SH-SY5Y (cell line): ENCODE results near the gene HLF.

Experiments
- GATA2 ChIP-seq: IDR thresholded peaks from 2 replicates; pipeline ENCODE4 v1.6.1; 2011; ENCODE audit warnings: mild to moderate bottlenecking, low read depth, low read length
- GATA3 ChIP-seq: IDR thresholded peaks from 2 replicates; pipeline ENCODE4 v1.6.1; 2011; ENCODE audit warnings: low read depth, mild to moderate bottlenecking, low read length, moderate library complexity

The HLF gene

GRCh38 chr17:55264645-55265298 lies at the start of gene HLF:
HLF (plus strand) TSS chr17:55264960; CDS start chr17:55265485, 525 bp downstream.
- peak; percentile 27; the same call in 1 of the 2 replicates for TF ChIP-seq GATA2
- no peak for TF ChIP-seq GATA3

- TF ChIP-seq GATA2 (no peak), GATA3 (no peak)
These were observed 49.0 kb upstream of the HLF start for GRCh38 chr17:55215711-55216110.

- TF ChIP-seq GATA3 (no peak), GATA2 (no peak)
These were observed 47.9 kb upstream of the HLF start for GRCh38 chr17:55216888-55217287.

GRCh38 chr17:55219459-55219858 lies 45.3 kb upstream of the HLF start:
- no peak for TF ChIP-seq GATA2
- TF ChIP-seq GATA3, result no peak

GRCh38 chr17:55219934-55220333 lies 44.8 kb upstream of the HLF start:
- no peak for TF ChIP-seq GATA3
- TF ChIP-seq GATA2, result no peak

- TF ChIP-seq GATA3 (no peak), GATA2 (no peak)
These were observed 41.2 kb upstream of the HLF start for GRCh38 chr17:55223524-55223923.

GRCh38 chr17:55224746-55225145 lies 40.0 kb upstream of the HLF start:
- no peak for TF ChIP-seq GATA2
- TF ChIP-seq GATA3, result no peak

GRCh38 chr17:55225237-55225636 lies 39.5 kb upstream of the HLF start:
- TF ChIP-seq GATA3, result no peak

- TF ChIP-seq GATA3, result no peak
- TF ChIP-seq GATA2, result no peak
These were observed 36.0 kb upstream of the HLF start for GRCh38 chr17:55228683-55229192.

- TF ChIP-seq GATA3 (no peak), GATA2 (no peak)
These were observed 35.5 kb upstream of the HLF start for GRCh38 chr17:55229276-55229675.

- TF ChIP-seq GATA2, result no peak
- TF ChIP-seq GATA3, result no peak
These were observed 34.0 kb upstream of the HLF start for GRCh38 chr17:55230716-55231115.

- no peak for TF ChIP-seq GATA2
- TF ChIP-seq GATA3, result no peak
These were observed 30.9 kb upstream of the HLF start for GRCh38 chr17:55233840-55234239.

- TF ChIP-seq GATA3 (no peak), GATA2 (no peak)
These were observed 28.4 kb upstream of the HLF start for GRCh38 chr17:55236316-55236715.

- TF ChIP-seq GATA3 (no peak), GATA2 (no peak)
These were observed 27.5 kb upstream of the HLF start for GRCh38 chr17:55237268-55237667.

- TF ChIP-seq GATA3 (no peak), GATA2 (no peak)
These were observed 26.9 kb upstream of the HLF start for GRCh38 chr17:55237841-55238178.

- TF ChIP-seq GATA3, result no peak
- TF ChIP-seq GATA2, result peak; percentile 38; the same call in 1 of the 2 replicates
These were observed 26.4 kb upstream of the HLF start for GRCh38 chr17:55238179-55238930.
